Neural progenitor cell (in vitro differentiated cells): ENCODE data around the gene FCSK. TPM values are rescaled to one million over a fixed set of nuclear protein-coding genes. Genes with fewer than 3 reads are reported as not detected.
A peak's percentile ranks its signal among the peaks of the same experiment; 100 is the strongest.

Experiments used
- DNase-seq: peaks from one replicate; pipeline ENCODE4 v3.0.0-alpha.2; 2016; ENCODE audit warnings: low spot score
- H2AFZ ChIP-seq: fragments of 200-600 bp; sonication (generic); replicated peaks from 2 replicates; pipeline ENCODE4 v1.6.1; 2016; ENCODE audit warnings: antibody characterized with exemption
- H3F3A ChIP-seq: fragments of 200-600 bp; sonication (generic); 2 replicates; pipeline ENCODE4 v1.6.1; 2016; ENCODE audit warnings: antibody characterized with exemption, low read depth
- H3K27ac ChIP-seq: fragments of 200-600 bp; sonication (generic); 2 replicates; pipeline ENCODE4 v1.5.1; 2016; ENCODE audit warnings: mild to moderate bottlenecking
- H3K27me3 ChIP-seq: fragments of 200-600 bp; sonication (generic); 2 replicates; pipeline ENCODE4 v1.6.1; 2016; ENCODE audit warnings: mild to moderate bottlenecking, moderate library complexity
- H3K36me3 ChIP-seq: fragments of 200-600 bp; sonication (generic); 2 replicates; pipeline ENCODE4 v1.5.1; 2016
- H3K4me1 ChIP-seq: fragments of 200-600 bp; sonication (generic); 2 replicates; pipeline ENCODE4 v1.6.1; 2016; ENCODE audit warnings: mixed run types
- H3K4me2 ChIP-seq: fragments of 200-600 bp; sonication (generic); 2 replicates; pipeline ENCODE4 v1.6.1; 2016
- H3K4me3 ChIP-seq: fragments of 200-600 bp; sonication (generic); 2 replicates; pipeline ENCODE4 v1.5.1; 2016
- H3K79me2 ChIP-seq: fragments of 200-600 bp; sonication (generic); 2 replicates; pipeline ENCODE4 v1.6.1; 2016; ENCODE audit warnings: low read depth
- H3K9ac ChIP-seq: fragments of 200-600 bp; sonication (generic); 2 replicates; pipeline ENCODE4 v1.6.1; 2016
- H3K9me3 ChIP-seq: fragments of 200-600 bp; sonication (generic); 2 replicates; pipeline ENCODE4 v1.5.1; 2016; ENCODE audit warnings: low read depth
- H4K20me1 ChIP-seq: fragments of 200-600 bp; sonication (generic); 2 replicates; pipeline ENCODE4 v1.6.1; 2016; ENCODE audit warnings: low read depth
- H3K27ac Mint-ChIP-seq: 3 replicates; pipeline ENCODE4 v1.8.0; 2021; ENCODE audit warnings: mixed read lengths
- H3K27me3 Mint-ChIP-seq: 2 replicates; pipeline ENCODE4 v1.8.0; 2022; ENCODE audit warnings: low read depth, mild to moderate bottlenecking, inconsistent platforms, moderate library complexity, mixed read lengths; ENCODE audit not compliant: insufficient read depth
- H3K36me3 Mint-ChIP-seq: 3 replicates; pipeline ENCODE4 v1.8.0; 2021; ENCODE audit warnings: mixed read lengths
- H3K4me1 Mint-ChIP-seq: 3 replicates; pipeline ENCODE4 v1.8.0; 2021; ENCODE audit warnings: mixed read lengths
- H3K4me3 Mint-ChIP-seq: 3 replicates; pipeline ENCODE4 v1.8.0; 2021; ENCODE audit warnings: mild to moderate bottlenecking, moderate library complexity, mixed read lengths
- H3K9me3 Mint-ChIP-seq: 3 replicates; pipeline ENCODE4 v1.8.0; 2020; ENCODE audit warnings: mixed read lengths
- CTCF ChIP-seq: fragments of 200-600 bp; sonication (generic); IDR thresholded peaks from 2 replicates; pipeline ENCODE4 v1.5.1; 2017; ENCODE audit warnings: antibody characterized with exemption, mild to moderate bottlenecking
- EZH2 ChIP-seq: fragments of 200-600 bp; sonication (generic); IDR thresholded peaks from 2 replicates; pipeline ENCODE4 v1.6.1; 2017; ENCODE audit warnings: antibody characterized with exemption, mild to moderate bottlenecking, moderate library complexity
- EZH2phosphoT487 ChIP-seq: fragments of 200-600 bp; sonication (generic); IDR thresholded peaks from 2 replicates; pipeline ENCODE4 v1.6.1; 2017; ENCODE audit warnings: antibody characterized with exemption
- total RNA-seq: library from RNA; depleted of rRNA; stranded (reverse); fragments of >200 nt; gene quantifications from 2 replicates; pipeline ENCODE4 v1.2.3, GENCODE V29; 2015; ENCODE audit warnings: low replicate concordance

Gene FCSK
- total RNA-seq, 1 donor from 2014 or later: 11.0 TPM

GRCh38 chr16:70474320-70475053, 20.1 kb downstream of the FCSK start:
- Histone ChIP-seq H3K4me2 (no peak overlapping the region), H3F3A (no peaks in the 10 kb centered on the region), H3K27ac (no peak overlapping the region), H3K36me3 (no peaks in the 10 kb centered on the region), H2AFZ (no peak overlapping the region), H3K9ac (peak overlapping the region; percentile 20), H3K4me1 (no peaks in the 10 kb centered on the region), H4K20me1 (no peaks in the 10 kb centered on the region), H3K79me2 (no peaks in the 10 kb centered on the region), H3K4me3 (no peak overlapping the region), H3K9me3 (no peaks in the 10 kb centered on the region), H3K27me3 (no peaks in the 10 kb centered on the region)
- Mint-ChIP-seq H3K27me3 (no peaks in the 10 kb centered on the region), H3K27ac (no peak overlapping the region), H3K9me3 (no peaks in the 10 kb centered on the region), H3K4me1 (peaks cover 4% of the 10 kb centered on the region), H3K4me3 (no peak overlapping the region), H3K36me3 (peaks cover 3% of the 10 kb centered on the region)
- no peak for DNase-seq
- TF ChIP-seq CTCF: no peak
- TF ChIP-seq EZH2: no peak

GRCh38 chr16:70475054-70475871, 20.9 kb downstream of the FCSK start:
- Mint-ChIP-seq H3K36me3 (peaks cover 3% of the 10 kb centered on the region), H3K4me1 (peaks cover 3% of the 10 kb centered on the region), H3K9me3 (no peaks in the 10 kb centered on the region), H3K27ac (no peak overlapping the region), H3K4me3 (no peak overlapping the region), H3K27me3 (no peaks in the 10 kb centered on the region)
- no peaks in the 10 kb centered on the region for H3F3A ChIP-seq
- H2AFZ ChIP-seq: no peak overlapping the region
- no peaks in the 10 kb centered on the region for H4K20me1 ChIP-seq
- TF ChIP-seq CTCF: no peak
- TF ChIP-seq EZH2phosphoT487: no peak
- no peak for TF ChIP-seq EZH2
- no peaks in the 10 kb centered on the region for H3K36me3 ChIP-seq
- no peaks in the 10 kb centered on the region for H3K27me3 ChIP-seq
- no peak overlapping the region for H3K4me2 ChIP-seq
- H3K9ac ChIP-seq: no peak overlapping the region
- no peak for DNase-seq
- no peak overlapping the region for H3K27ac ChIP-seq
- no peaks in the 10 kb centered on the region for H3K9me3 ChIP-seq
- H3K79me2 ChIP-seq: no peaks in the 10 kb centered on the region
- H3K4me1 ChIP-seq: no peaks in the 10 kb centered on the region
- no peak overlapping the region for H3K4me3 ChIP-seq

- no peaks in the 10 kb centered on the region for H3K4me1 ChIP-seq
- no peak overlapping the region for H2AFZ ChIP-seq
- no peaks in the 10 kb centered on the region for H3K9me3 Mint-ChIP-seq
- no peaks in the 10 kb centered on the region for H3K36me3 ChIP-seq
- no peaks in the 10 kb centered on the region for H3K79me2 ChIP-seq
- H3F3A ChIP-seq: no peaks in the 10 kb centered on the region
- H3K36me3 Mint-ChIP-seq: peaks cover 3% of the 10 kb centered on the region
- no peak overlapping the region for H3K4me2 ChIP-seq
- H3K9ac ChIP-seq: no peak overlapping the region
- H4K20me1 ChIP-seq: no peaks in the 10 kb centered on the region
- no peak overlapping the region for H3K4me3 ChIP-seq
- H3K27ac ChIP-seq: no peak overlapping the region
- H3K4me3 Mint-ChIP-seq: no peak overlapping the region
- TF ChIP-seq EZH2: no peak
- no peak for TF ChIP-seq EZH2phosphoT487
- TF ChIP-seq CTCF: no peak
- H3K9me3 ChIP-seq: no peaks in the 10 kb centered on the region
- no peaks in the 10 kb centered on the region for H3K4me1 Mint-ChIP-seq
- no peaks in the 10 kb centered on the region for H3K27me3 Mint-ChIP-seq
- no peak overlapping the region for H3K27ac Mint-ChIP-seq
- H3K27me3 ChIP-seq: no peaks in the 10 kb centered on the region
- no peak for DNase-seq
Measured at GRCh38 chr16:70476272-70477020, 22.1 kb downstream of the FCSK start.
